OCI-LY7 (cell line): ENCODE measurements around the gene DIPK1C. TPM values are rescaled to one million over a fixed set of nuclear protein-coding genes. Genes with fewer than 3 reads are reported as not detected.

Experiments
- BruUV-seq: library from RNA; stranded (reverse); fragments of 400-500 nt; replicated peaks from 2 replicates; lab custom pipeline; 2021; lab: Mats Ljungman, UMichigan
- CTCF ChIA-PET: fragments of 300-600 bp; sonication (Branson Sonifier 250); formaldehyde crosslinking; loops from one replicate; lab custom pipeline; 2022; ENCODE audit warnings: antibody characterized with exemption; ENCODE audit not compliant: unreplicated experiment; lab: Charles Lee
- POLR2A ChIA-PET: fragments of 300-600 bp; sonication (Branson Sonifier 250); formaldehyde crosslinking; loops from one replicate; lab custom pipeline; 2022; ENCODE audit warnings: antibody characterized with exemption; lab: Charles Lee
- DNase-seq: peaks from one replicate; pipeline ENCODE4 v3.0.0-alpha.2; 2015; ENCODE audit warnings: low spot score
- H2AFZ ChIP-seq: fragments of 200-600 bp; sonication (generic), shearing (Covaris generic); 2 replicates; pipeline ENCODE4 v1.6.1; 2014; ENCODE audit warnings: mild to moderate bottlenecking, antibody characterized with exemption, low read length, moderate library complexity
- H3K27ac ChIP-seq: fragments of 200-600 bp; sonication (generic); 2 replicates; pipeline ENCODE4 v1.5.1; 2014; ENCODE audit warnings: mixed run types, low read depth, mild to moderate bottlenecking, moderate library complexity, low read length, inconsistent platforms; ENCODE audit not compliant: poor library complexity, severe bottlenecking
- H3K36me3 ChIP-seq: fragments of 200-600 bp; sonication (generic); 2 replicates; pipeline ENCODE4 v1.6.1; 2014; ENCODE audit warnings: mild to moderate bottlenecking, antibody characterized with exemption, low read length, moderate library complexity, mixed read lengths; ENCODE audit not compliant: insufficient read depth
- H3K4me1 ChIP-seq: fragments of 200-600 bp; sonication (generic); 2 replicates; pipeline ENCODE4 v1.5.1; 2014; ENCODE audit warnings: mild to moderate bottlenecking, low read length; ENCODE audit not compliant: insufficient read depth, poor library complexity, severe bottlenecking
- H3K4me2 ChIP-seq: fragments of 200-600 bp; sonication (generic); 2 replicates; pipeline ENCODE4 v1.6.1; 2014; ENCODE audit warnings: mild to moderate bottlenecking, low read length
- H3K4me3 ChIP-seq: fragments of 200-600 bp; sonication (generic); 2 replicates; pipeline ENCODE4 v1.5.1; 2014; ENCODE audit warnings: mild to moderate bottlenecking, low read depth, low read length; ENCODE audit not compliant: poor library complexity, severe bottlenecking
- H3K79me2 ChIP-seq: fragments of 200-600 bp; sonication (generic); 2 replicates; pipeline ENCODE4 v1.6.1; 2016; ENCODE audit warnings: low read depth, mild to moderate bottlenecking, low read length, moderate library complexity, mixed read lengths; ENCODE audit not compliant: insufficient read depth
- H3K9me2 ChIP-seq: fragments of 200-600 bp; sonication (generic); 2 replicates; pipeline ENCODE4 v1.6.1; 2016; ENCODE audit warnings: mild to moderate bottlenecking, low read length, mixed read lengths; ENCODE audit not compliant: insufficient read depth
- H3K9me3 ChIP-seq: fragments of 200-600 bp; sonication (generic); 2 replicates; pipeline ENCODE4 v1.6.1; 2014; ENCODE audit warnings: mild to moderate bottlenecking, mixed run types, low read length, mixed read lengths
- H4K20me1 ChIP-seq: fragments of 200-600 bp; sonication (generic); 2 replicates; pipeline ENCODE4 v1.6.1; 2014; ENCODE audit warnings: mild to moderate bottlenecking, antibody characterized with exemption, low read length, moderate library complexity, mixed read lengths; ENCODE audit not compliant: insufficient read depth
- CTCF ChIP-seq: fragments of 200-600 bp; sonication (generic); conservative IDR thresholded peaks from 2 replicates; pipeline ENCODE4 v1.5.1; 2014; ENCODE audit warnings: mild to moderate bottlenecking, antibody characterized with exemption, low read length, moderate library complexity, mixed read lengths
- EZH2phosphoT487 ChIP-seq: fragments of 200-600 bp; sonication (generic); IDR thresholded peaks from 2 replicates; pipeline ENCODE4 v1.6.1; 2018; ENCODE audit warnings: low read depth, borderline replicate concordance, mild to moderate bottlenecking, mixed run types, antibody characterized with exemption, low read length, moderate library complexity, mixed read lengths
- intact Hi-C: fragments of 100-400 bp; cut with micrococcal nuclease; formaldehyde crosslinking; loops from one replicate; pipeline ENCODE4 v1.10.0; 2022; ENCODE audit not compliant: unreplicated experiment
- total RNA-seq, 2 experiments: library from RNA; depleted of rRNA in 1 of 2; stranded (reverse); fragments of >200 nt in 1 of 2; shearing (Covaris generic) in 1 of 2; gene quantifications; 2 replicates each; pipeline ENCODE4 v1.2.3, GENCODE V29; 2014 to 2022

DIPK1C gene
- total RNA-seq, 2 experiments from 2014 or later = not detected

- Histone ChIP-seq H3K9me2 (no peaks in the 10 kb centered on the region), H3K36me3 (no peaks in the 10 kb centered on the region), H3K4me1 (no peaks in the 10 kb centered on the region), H3K4me2 (no peak overlapping the region), H4K20me1 (no peaks in the 10 kb centered on the region), H3K4me3 (no peak overlapping the region), H3K9me3 (no peaks in the 10 kb centered on the region), H3K27ac (no peak overlapping the region), H3K79me2 (no peaks in the 10 kb centered on the region), H2AFZ (no peak overlapping the region)
- DNase-seq = no peak
- ChIA-PET CTCF (no interaction called here), POLR2A (no interaction called here)
- BruUV-seq = no TSS peak
- TF ChIP-seq EZH2phosphoT487 (no peak), CTCF (no peak)
- intact Hi-C loops = no loop called here
These were observed 2.8 kb downstream of the DIPK1C start for GRCh38 chr18:74454279-74454751.

DNA sequence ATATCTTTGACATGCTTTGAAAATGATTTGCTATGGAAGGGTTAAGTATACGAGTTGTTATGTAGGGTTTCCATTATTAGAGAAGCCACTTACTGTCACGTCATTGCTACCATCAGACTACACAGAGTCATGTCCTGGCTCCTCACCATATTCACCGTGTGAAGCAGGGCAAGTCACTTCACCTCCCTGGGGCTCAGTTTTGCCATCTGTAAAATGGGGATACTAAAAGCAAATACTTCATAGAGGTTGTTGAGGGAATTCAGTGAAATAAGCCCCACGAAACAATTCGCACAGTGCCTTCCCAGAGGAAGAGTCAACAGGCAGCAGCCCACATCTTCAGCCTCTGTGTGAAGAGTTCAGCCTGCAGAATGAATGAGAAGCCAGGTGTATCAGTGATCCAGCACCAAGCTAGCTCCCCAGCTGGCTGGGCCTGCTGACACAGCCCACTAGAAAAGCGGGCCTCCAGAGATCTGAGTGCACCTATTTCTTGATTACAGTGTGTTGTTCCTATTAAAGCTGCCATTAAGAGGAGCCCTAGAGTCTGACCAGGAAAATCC is 3.4 kb downstream of the DIPK1C start:
- no peak overlapping the region for H3K4me3 ChIP-seq
- no peaks in the 10 kb centered on the region for H3K9me2 ChIP-seq
- H3K4me2 ChIP-seq = no peak overlapping the region
- no peaks in the 10 kb centered on the region for H3K4me1 ChIP-seq
- CTCF ChIA-PET = no interaction called here
- no peak overlapping the region for H3K27ac ChIP-seq
- no TSS peak for BruUV-seq
- TF ChIP-seq EZH2phosphoT487 (no peak), CTCF (no peak)
- DNase-seq = no peak
- no peaks in the 10 kb centered on the region for H4K20me1 ChIP-seq
- H2AFZ ChIP-seq = no peak overlapping the region
- H3K9me3 ChIP-seq = no peaks in the 10 kb centered on the region
- POLR2A ChIA-PET = no interaction called here
- H3K79me2 ChIP-seq = no peaks in the 10 kb centered on the region
- intact Hi-C loops = no loop called here
- no peaks in the 10 kb centered on the region for H3K36me3 ChIP-seq

- no TSS peak for BruUV-seq
- no peak for TF ChIP-seq EZH2phosphoT487
- no peak for TF ChIP-seq CTCF
- no peak overlapping the region for H3K4me3 ChIP-seq
- ChIA-PET CTCF (no interaction called here), POLR2A (no interaction called here)
- no peaks in the 10 kb centered on the region for H3K9me2 ChIP-seq
- H3K27ac ChIP-seq = no peak overlapping the region
- no peak overlapping the region for H3K4me2 ChIP-seq
- H2AFZ ChIP-seq = no peak overlapping the region
- H3K4me1 ChIP-seq = no peaks in the 10 kb centered on the region
- DNase-seq = no peak
- no peaks in the 10 kb centered on the region for H4K20me1 ChIP-seq
- intact Hi-C loops = no loop called here
- no peaks in the 10 kb centered on the region for H3K36me3 ChIP-seq
- no peaks in the 10 kb centered on the region for H3K79me2 ChIP-seq
- no peaks in the 10 kb centered on the region for H3K9me3 ChIP-seq
These were observed 4.0 kb downstream of the DIPK1C start for GRCh38 chr18:74453016-74453566.
